SU-DHL-6 (cell line): ENCODE results near the gene KDELR3.

Experiments
- H2AFZ ChIP-seq: fragments of 200-600 bp; sonication (generic); 2 replicates; pipeline ENCODE4 v1.6.1; 2014; ENCODE audit warnings: low read depth, mild to moderate bottlenecking, moderate library complexity, mixed read lengths, antibody characterized with exemption, low read length; ENCODE audit not compliant: severe bottlenecking
- H3F3A ChIP-seq: fragments of 200-600 bp; shearing (Covaris generic); 2 replicates; pipeline ENCODE4 v1.6.0; 2016; ENCODE audit warnings: antibody characterized with exemption, mild to moderate bottlenecking; ENCODE audit not compliant: insufficient read depth
- H3K27ac ChIP-seq: fragments of 200-600 bp; sonication (generic); 2 replicates; pipeline ENCODE4 v1.5.1; 2016; ENCODE audit warnings: low read depth, mild to moderate bottlenecking, low read length, moderate library complexity, mixed read lengths
- H3K27me3 ChIP-seq: fragments of 200-600 bp; sonication (generic), shearing (Covaris generic); 2 replicates; pipeline ENCODE4 v1.6.0; 2014; ENCODE audit warnings: mild to moderate bottlenecking, low read length
- H3K36me3 ChIP-seq: fragments of 200-600 bp; sonication (generic); 2 replicates; pipeline ENCODE4 v1.6.1; 2014; ENCODE audit warnings: mild to moderate bottlenecking, low read length, mixed read lengths
- H3K4me2 ChIP-seq: fragments of 300-600, 200-600 bp; shearing (Covaris generic), sonication (generic); 2 replicates; pipeline ENCODE4 v1.6.0; 2014; ENCODE audit warnings: low read length, low read depth, mild to moderate bottlenecking; ENCODE audit not compliant: poor library complexity, severe bottlenecking
- H3K4me3 ChIP-seq: fragments of 200-600 bp; sonication (generic); 2 replicates; pipeline ENCODE4 v1.5.1; 2014; ENCODE audit warnings: antibody characterized with exemption, low read length, mild to moderate bottlenecking, mixed read lengths; ENCODE audit not compliant: insufficient read depth, poor library complexity, severe bottlenecking
- H3K79me2 ChIP-seq: fragments of 200-600 bp; sonication (generic); 2 replicates; pipeline ENCODE4 v1.6.1; 2014; ENCODE audit warnings: mild to moderate bottlenecking, low read length, moderate library complexity; ENCODE audit not compliant: insufficient read depth
- H3K9ac ChIP-seq: fragments of 200-600 bp; sonication (generic); 2 replicates; pipeline ENCODE4 v1.7.0; 2014; ENCODE audit warnings: mild to moderate bottlenecking, low read length
- H3K9me2 ChIP-seq: fragments of 200-600 bp; sonication (generic); replicated peaks from 2 replicates; pipeline ENCODE4 v1.6.1; 2014; ENCODE audit warnings: low read length; ENCODE audit not compliant: insufficient read depth
- H3K9me3 ChIP-seq: fragments of 200-600 bp; sonication (generic); 2 replicates; pipeline ENCODE4 v1.6.1; 2014; ENCODE audit warnings: low read length, mixed read lengths; ENCODE audit not compliant: insufficient read depth
- H4K20me1 ChIP-seq: fragments of 200-600 bp; sonication (generic); 2 replicates; pipeline ENCODE4 v1.6.1; 2014; ENCODE audit warnings: low read depth, mild to moderate bottlenecking, antibody characterized with exemption, low read length, moderate library complexity, mixed read lengths
- CTCF ChIP-seq: fragments of 200-600 bp; sonication (generic); IDR thresholded peaks from one replicate; pipeline ENCODE4 v1.5.1; 2017; ENCODE audit warnings: antibody characterized with exemption, mild to moderate bottlenecking, low read length, moderate library complexity; ENCODE audit not compliant: insufficient read depth, poor library complexity, severe bottlenecking
- EZH2phosphoT487 ChIP-seq: fragments of 200-600 bp; sonication (generic), shearing (Covaris generic); conservative IDR thresholded peaks from 2 replicates; pipeline ENCODE4 v1.6.1; 2018; ENCODE audit warnings: mild to moderate bottlenecking, antibody characterized with exemption, low read length, moderate library complexity, mixed read lengths

Gene KDELR3

GRCh38 chr22:38449776-38450175, 18.1 kb upstream of the KDELR3 start:
- Histone ChIP-seq H3K4me2 (no peak overlapping the region), H3K79me2 (no peaks in the 10 kb centered on the region), H3K27me3 (no peaks in the 10 kb centered on the region), H4K20me1 (no peaks in the 10 kb centered on the region), H3K9me3 (no peaks in the 10 kb centered on the region), H3K9me2 (no peaks in the 10 kb centered on the region), H3F3A (no peaks in the 10 kb centered on the region), H3K4me3 (no peak overlapping the region), H3K36me3 (no peaks in the 10 kb centered on the region), H2AFZ (no peak overlapping the region), H3K9ac (no peak overlapping the region), H3K27ac (no peak overlapping the region)
- TF ChIP-seq EZH2phosphoT487 (no peak), CTCF (no peak)

- H3K36me3 ChIP-seq, result no peaks in the 10 kb centered on the region
- no peak overlapping the region for H3K27ac ChIP-seq
- H2AFZ ChIP-seq, result no peak overlapping the region
- no peaks in the 10 kb centered on the region for H3K9me3 ChIP-seq
- no peaks in the 10 kb centered on the region for H3F3A ChIP-seq
- no peak for TF ChIP-seq EZH2phosphoT487
- no peak for TF ChIP-seq CTCF
- no peak overlapping the region for H3K4me2 ChIP-seq
- H3K4me3 ChIP-seq, result no peak overlapping the region
- no peak overlapping the region for H3K9ac ChIP-seq
- no peaks in the 10 kb centered on the region for H3K79me2 ChIP-seq
- no peaks in the 10 kb centered on the region for H3K27me3 ChIP-seq
- H4K20me1 ChIP-seq, result no peaks in the 10 kb centered on the region
- no peaks in the 10 kb centered on the region for H3K9me2 ChIP-seq
These were observed 17.6 kb upstream of the KDELR3 start for GRCh38 chr22:38450234-38450797.

GRCh38 chr22:38451404-38451803, 16.5 kb upstream of the KDELR3 start:
- no peaks in the 10 kb centered on the region for H3F3A ChIP-seq
- H3K4me2 ChIP-seq, result no peak overlapping the region
- no peak overlapping the region for H3K9ac ChIP-seq
- H2AFZ ChIP-seq, result no peak overlapping the region
- no peaks in the 10 kb centered on the region for H3K79me2 ChIP-seq
- no peaks in the 10 kb centered on the region for H3K9me3 ChIP-seq
- no peaks in the 10 kb centered on the region for H3K36me3 ChIP-seq
- H3K27ac ChIP-seq, result no peak overlapping the region
- no peaks in the 10 kb centered on the region for H4K20me1 ChIP-seq
- H3K27me3 ChIP-seq, result no peaks in the 10 kb centered on the region
- no peaks in the 10 kb centered on the region for H3K9me2 ChIP-seq
- TF ChIP-seq EZH2phosphoT487 (no peak), CTCF (no peak)
- no peak overlapping the region for H3K4me3 ChIP-seq
